Inflammatory macrophage (primary cell): ENCODE results near the gene GSTO2.

Source experiments
- DNase-seq, 2 donors: peaks; one replicate each; pipeline ENCODE4 v3.0.0-alpha.2; 2020 to 2022

Gene GSTO2

DNA sequence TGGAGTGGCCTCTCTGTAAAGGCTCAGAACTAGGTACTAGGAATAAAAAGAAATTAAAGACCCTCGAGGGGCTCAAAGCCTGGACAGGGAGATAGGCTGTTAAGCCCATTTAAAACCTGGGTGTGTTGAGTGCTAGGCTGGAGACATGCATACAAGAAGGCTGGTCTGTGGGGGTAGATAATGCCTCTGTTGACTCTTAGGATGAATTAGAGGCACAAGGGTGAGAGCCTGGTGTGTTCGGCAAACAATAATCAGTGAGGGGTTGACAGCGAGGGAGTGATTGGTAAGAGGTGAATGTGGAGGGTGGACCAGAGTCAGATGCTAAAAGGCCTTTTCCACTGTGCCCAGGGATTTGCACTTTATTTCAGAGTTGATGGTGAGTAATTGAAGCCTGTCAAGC, 12.7 kb downstream of the GSTO2 start:
- DNase-seq = no peak

DNA sequence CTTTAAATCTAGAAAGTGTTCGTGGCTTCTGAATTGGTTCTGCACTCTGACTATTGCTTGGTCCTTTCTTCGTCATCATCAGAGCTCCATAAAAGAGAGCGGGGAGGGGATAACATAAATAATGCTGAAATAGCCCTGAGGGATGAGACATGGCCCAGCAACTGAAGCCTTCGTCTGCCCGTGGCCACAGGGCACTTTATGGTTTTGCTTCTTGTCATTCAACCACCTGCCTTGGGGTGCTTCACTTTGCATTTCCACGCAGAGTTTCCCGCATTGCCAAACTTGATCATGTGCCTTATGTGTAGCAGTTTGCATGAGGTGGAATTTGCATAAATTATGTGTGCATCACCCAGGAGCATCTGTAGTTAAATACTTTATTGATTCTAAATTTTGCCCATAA, 15.9 kb downstream of the GSTO2 start:
- no peak for DNase-seq

DNA sequence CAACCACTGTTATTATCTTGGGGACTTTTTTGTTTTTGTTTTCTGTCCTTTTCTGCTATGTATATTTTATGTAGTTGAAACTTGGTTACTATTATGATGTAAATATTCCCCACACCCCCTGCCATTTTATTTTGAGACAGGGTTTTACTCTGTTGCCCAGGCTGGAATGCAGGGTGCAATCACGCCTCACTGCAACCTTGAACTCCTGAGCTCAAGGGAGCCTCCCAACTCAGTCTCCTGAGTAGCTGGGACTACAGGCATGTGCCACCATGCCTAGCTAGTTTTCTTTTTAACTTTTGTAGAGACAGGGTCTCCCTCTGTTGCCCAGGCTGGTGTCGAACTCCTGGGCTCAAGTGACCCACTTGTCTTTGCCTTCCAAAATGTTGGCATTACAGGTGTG, 18.0 kb downstream of the GSTO2 start:
- no peak for DNase-seq

DNA sequence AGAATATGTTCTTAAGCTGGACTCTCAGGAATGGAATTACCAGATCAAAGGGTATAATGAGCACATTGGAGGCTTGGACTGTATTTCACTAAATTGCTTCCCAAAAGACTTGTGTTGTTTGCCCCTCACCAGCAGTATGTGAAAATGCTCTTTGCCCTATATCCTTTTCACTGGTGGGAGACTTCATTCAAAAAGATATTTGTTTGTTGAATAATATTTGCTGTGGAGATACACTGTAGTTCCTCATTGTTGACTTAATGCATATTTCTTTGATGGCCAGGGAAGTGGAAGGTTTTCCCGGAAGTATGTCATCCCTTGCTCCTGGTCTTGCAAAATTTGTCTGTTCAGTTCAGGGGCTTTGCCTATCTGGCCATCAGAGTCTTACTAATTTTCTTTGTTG, 19.4 kb downstream of the GSTO2 start:
- DNase-seq = peak in 1 of 2 donors; percentile 28

DNA sequence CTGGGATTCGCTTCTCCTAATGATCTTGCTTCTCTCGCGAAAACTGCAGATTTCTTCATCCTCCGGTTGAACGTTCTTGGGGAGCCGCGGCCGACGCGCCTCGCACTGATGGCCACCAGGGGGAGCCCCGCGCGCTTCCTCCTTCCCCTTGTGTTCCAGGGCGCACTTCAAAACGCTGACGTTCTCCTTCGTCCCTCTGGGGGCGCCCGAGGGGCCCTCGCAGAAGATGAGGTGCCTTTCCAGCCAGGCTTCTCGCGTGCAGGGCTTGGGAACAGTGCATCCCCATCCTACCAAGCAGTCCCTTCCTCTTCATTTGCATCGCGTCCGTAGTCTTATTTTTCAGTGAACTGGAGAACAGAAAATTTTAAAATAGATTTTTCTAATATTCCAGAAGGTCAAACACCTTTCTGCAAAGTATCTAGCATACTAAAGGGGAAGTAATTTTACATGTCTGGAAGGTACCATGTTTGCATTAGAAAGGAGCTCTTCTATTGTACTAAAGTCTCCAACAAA, 22.5 kb downstream of the GSTO2 start:
- peak; percentile 94 for DNase-seq

DNA sequence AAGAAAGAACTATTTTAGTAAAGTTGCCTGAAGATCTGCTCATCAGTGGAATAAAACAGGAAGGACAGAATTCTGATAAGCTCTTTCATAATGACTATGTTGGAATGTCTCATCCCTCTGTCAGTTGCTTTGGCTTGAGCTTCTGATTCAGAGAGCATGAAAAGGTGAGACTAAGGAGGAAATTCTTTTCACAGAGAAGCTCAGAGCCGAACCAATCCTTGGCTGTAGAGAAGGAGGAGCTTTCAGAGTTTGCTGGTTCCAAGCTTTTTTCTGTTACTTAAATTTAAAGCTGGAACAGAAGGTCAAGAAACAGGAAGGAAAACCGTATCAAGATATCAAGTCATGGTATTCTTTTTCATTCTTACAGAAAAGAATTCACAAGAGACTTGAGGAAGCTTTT, 24.0 kb downstream of the GSTO2 start:
- peak; percentile 19 to 39 for DNase-seq

DNA sequence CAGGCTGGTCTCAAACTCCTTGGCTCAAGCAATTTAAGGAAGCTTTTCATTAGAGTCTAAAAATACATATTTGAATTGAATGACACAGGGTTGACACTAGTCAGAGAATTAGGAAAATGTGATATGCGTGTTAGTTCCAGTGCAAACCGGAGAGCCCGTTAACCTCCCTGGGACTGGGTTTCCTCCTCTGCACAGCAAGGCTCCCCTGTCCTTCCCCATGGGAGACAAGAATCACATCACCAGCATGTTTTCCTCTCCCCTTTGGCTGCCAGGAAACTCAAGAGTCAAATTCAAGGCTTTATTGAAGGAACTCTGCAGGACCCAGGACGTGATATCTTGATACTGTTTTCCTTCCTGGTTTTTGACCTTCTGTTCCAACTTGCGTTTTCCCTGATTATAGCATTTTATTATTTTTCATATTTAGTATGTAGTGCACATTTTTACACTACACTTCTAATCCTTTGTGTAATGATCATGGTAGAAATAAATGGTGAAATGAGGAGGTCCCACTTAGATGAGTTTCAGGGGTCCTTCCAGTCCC, 24.9 kb downstream of the GSTO2 start:
- no peak for DNase-seq

DNA sequence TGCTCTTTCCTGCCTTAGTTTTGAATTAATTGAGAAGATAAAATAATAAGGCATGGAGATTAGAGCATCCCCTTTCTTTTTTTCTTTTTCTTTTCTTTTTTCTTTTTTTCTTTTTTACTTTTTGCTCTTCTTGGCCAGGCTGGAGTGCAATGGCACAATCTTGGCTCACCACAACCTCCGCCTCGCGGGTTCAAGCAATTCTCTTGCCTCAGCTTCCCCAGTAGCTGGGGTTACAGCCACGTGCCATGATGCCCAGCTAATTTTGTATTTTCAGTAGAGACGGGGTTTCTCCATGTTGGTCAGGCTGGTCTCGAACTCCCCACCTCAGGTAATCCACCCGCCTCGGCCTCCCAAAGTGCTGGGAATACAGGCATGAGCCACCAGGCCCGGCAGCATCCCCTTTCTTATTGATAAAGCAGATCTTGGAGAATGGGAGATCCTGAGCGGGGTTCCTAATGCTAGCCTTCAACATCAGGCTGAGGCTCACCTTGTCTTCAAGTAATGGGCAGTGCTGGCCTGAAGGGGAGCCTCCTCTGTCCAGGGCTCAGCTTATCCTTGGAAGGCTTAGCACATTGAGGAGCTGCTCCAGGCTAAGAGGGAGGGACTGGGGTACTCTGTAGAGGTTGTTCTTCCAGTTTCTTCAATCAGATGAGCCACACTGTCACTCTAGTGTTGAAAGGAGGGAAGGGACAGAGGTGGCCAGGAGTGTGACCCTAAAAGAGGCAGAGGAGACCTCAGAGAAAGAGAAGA, 27.9 kb downstream of the GSTO2 start:
- DNase-seq = no peak

DNA sequence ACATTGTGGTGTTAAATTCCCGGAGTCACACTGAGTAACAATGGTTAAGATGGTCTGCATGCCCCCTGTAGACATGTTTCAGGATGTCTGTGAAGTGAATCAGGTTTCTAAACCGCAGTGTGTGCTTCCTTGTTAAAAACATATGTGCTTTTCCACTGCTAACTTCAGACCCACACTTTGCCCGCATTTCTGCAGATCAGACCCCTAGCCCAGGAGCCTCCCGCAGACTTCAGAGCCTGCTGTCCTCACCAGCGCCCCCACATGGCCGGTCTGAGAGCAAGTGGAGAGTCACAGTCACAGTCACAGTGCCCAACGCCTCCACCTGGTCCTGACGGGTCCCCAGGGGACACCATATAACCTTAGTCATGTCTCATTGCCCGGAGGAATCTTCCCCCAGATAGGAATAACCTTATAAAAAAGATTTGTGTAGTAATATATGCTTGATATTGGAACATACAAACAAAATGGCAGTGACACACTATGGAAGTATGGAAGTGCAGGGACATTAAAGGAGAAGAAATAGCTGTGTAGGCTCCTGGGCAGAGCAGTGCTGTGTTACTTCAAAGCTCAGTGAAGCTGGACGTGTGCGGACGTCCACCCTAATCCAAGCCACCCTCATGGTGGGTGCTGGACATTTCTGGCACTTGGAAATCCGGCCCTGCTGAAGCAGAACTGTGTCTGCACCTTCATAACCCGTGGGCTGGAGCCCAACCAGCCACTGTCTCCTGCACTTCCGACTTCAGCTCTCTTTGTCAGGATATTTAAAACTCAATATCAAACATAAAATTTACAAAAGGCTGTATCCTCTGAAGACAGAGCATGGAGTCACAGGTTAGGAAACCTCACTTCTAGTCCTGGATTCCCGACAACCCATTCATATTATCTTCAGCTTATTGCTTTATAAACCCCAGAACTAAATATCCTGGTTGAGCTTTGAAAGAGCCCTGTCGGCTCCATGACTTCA, 29.0 kb downstream of the GSTO2 start:
- DNase-seq = no peak

DNA sequence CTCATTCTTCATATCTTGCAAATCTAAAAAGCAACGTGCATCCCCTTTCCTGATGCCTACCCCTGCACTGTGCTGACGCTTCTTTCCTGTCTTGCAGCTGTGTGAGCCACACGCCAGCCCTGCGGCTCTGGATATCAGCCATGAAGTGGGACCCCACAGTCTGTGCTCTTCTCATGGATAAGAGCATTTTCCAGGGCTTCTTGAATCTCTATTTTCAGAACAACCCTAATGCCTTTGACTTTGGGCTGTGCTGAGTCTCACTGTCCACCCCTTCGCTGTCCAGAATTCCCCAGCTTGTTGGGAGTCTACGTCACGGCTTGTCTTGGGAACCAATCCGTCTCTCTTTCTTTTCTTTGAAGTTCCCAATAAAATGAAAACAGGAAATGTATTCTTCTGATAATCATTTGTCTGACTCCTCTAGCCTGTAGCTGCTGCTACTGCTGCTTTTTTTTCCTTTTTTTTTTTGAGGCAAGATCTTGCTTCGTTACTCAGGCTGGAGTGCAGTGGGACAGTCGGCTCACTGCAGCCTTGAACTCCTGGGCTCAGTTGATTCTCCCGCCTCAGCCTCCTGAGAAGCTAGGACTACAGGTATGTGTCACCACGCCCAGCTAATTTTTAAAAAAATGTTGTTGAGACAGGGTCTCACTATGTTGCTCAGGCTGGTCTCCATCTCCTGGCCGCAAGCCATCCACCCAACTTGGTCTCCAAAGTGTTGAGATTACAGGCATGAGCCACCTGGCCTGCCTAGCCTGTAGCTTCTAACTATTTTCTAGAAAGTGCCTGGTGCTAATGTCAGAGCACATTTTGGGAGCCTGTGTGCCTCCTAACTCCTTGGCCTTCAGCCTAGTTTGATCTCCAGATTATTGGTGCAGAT, 30.3 kb downstream of the GSTO2 start:
- no peak for DNase-seq

DNA sequence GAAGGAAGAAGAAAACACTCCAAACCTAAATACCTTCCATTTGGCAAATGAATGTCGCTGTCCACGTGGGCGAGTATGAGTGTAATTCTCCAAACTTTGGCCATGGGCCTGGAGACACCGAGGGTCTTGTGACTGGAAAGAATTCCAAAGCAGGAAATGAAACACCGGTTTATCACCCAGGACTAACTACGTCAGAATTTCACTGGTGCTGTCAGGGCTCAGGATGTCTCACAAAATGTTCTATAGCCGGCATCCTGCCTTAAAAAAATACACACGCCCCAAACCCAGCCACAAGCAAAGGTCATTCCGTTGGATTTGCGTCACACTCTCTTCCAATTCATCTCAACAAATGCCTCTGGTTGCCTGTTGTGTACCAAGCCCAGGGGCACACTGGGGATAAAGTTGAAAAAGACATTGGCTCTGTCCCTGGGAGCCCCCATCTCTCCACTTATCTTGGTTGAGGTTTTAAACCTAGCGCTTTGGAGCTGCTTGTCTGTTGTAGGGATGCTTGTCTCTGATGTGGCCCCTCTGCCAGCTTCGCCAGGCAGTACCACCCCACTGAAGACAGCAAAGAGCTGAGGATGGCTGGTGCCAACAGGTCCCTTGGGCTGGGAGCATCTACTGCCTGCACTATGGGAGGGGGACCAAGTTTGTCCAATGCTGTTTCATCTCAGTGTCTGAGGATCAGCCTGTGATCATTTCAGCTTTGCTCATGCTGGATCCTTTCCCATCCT, 31.2 kb downstream of the GSTO2 start:
- DNase-seq = no peak

DNA sequence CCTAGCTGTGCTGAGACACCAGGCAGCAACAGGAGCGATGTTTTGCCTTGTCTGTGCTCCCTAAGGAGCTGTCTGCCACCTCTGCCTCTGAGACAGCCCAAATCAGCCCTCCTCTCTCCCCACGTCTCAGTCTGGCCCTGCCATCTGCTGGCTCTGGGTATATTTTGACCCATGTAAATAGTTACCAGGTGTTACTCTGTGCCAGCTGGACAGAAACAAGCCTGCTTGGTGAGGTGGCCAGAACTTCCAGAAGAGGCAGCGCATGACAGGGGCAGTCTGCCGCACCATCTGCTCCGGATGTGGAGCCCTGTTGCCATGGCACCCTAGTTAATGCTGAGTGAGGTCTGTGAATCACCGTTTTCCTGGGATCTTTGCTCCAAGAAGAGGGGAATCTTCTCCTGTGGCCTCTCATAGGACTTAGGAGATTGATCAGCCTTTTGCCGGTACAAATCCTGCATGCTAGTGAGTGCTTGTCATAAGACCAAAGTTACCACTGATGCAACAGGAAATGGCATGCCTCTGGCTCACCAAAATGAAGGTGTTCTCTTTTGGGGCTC, 31.8 kb downstream of the GSTO2 start:
- DNase-seq = peak in 1 of 2 donors; percentile 49

DNA sequence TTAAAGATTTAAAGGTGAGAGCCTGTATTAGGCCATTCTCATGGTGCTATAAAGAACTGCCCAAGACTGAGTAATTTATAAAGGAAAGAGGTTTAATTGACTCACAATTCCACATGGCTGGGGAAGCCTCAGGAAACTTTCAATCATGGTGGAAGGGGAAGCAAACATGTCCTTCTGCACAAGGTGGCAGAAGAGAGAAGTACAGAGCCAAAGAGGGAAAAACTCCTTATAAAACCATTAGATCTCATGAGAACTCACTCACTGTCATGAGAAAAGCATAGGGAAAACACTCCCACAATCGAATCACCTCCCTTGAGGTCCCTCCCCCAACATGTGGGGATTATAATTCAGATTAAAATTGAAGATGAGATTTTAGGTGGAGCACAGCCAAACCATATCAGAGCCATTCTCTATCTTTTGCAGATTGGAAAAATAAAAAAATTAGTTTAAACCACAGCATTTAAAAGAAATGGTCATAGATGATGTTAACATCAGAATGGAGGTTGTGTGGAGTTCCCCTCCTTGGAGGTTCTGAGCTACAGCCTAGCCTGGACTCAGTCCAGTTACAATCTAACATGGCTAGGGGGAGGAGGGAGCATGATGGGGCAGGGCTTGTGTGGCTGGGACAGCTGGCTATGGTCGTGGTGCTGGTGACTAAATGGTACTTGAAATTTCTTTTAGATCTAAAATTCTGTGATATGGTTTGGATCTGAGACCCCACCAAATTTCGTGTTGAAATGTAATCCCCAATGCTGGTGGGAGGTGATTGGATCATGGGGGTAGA, 33.1 kb downstream of the GSTO2 start:
- no peak for DNase-seq

DNA sequence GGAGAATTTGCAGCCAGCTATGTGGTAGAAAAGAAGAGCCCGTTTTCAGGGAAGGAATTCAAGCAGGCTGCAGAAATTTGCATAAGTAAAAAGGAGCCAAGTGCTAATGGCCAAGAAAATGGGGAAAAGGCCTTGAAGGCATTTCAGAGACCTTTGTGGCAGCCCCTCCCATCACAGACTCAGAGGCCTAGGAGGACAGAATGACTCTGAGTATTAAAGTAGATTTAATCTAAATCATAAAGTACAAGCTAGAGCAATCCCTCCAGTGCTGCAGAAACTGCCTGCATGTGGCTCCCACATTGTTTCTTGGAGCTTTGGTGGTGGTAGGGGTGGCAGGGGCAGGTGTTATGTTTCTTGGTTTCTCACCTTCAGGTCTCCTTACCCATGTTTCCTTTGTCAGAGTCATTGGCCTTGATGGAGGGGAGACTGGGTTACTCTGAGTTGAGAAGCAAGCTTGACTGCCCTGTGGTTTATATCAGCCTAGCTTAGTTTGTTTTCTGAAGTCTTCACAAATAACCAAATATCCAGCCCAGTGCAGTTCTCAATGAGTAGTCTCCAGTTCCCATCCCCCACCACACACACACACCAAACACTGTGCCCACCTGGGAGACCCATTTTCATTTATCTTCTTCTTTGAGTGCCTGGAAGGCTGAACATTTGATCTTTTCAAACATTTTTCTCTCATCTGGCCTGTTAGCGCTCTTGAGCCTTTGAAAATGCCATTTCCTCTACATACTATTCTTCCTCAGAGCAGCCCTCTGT, 34.8 kb downstream of the GSTO2 start:
- no peak for DNase-seq

DNA sequence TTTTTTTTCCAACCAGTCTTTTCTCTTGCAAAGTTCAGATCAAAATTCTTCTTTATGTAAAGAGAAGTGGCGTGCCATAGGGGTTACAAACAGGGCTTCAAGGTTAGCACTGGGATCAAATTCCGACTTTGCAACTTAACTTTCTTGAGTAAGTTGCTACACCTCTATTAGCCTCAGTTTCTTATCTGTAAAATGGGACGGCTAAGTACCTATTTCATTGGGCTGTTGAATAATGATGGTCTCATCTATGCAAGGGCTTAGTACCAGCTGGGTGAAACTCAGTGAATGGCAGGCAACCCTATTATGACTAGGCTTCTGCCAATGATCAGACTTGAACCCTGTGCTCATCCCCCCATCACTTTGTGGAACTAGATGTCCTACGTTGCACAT, 35.4 kb downstream of the GSTO2 start:
- no peak for DNase-seq

DNA sequence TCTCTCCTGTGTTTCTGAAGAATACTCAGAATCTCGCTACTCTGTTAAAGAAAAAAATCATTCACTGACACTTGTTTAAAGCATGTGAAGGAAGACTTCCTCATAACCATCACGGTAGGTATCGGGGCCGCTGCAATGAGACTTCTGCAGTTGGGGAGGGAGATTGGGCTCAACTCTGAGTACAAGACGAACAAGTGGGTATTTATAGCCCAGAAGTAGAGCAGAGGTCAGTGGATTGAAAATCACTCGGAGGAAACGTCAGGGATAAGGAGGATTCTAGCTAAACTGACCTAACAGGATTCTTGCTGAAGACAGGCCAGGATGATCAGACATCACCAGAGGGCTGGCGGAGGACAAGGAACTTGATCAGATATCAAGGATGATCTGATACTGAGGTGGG, 35.9 kb downstream of the GSTO2 start:
- no peak for DNase-seq

DNA sequence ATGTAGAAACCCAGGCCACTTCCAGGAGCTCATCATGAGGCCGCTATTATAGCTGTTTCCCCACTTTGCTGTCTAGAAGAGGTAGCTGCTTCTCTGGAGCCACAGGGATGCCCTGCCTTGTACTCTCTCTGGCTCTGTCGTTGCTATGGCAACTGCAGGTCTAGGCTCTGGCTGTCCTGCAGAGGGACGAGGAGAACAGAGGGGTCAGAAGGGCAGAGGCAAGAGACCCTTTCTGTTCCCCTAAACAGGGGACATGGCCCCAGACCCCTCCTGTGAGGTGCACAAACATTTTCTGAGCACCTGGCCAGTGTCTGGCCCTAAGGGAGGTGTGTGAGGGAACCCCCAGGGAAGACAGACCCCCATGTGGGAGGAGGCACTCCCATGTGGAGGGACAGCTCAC, 37.9 kb downstream of the GSTO2 start:
- no peak for DNase-seq

DNA sequence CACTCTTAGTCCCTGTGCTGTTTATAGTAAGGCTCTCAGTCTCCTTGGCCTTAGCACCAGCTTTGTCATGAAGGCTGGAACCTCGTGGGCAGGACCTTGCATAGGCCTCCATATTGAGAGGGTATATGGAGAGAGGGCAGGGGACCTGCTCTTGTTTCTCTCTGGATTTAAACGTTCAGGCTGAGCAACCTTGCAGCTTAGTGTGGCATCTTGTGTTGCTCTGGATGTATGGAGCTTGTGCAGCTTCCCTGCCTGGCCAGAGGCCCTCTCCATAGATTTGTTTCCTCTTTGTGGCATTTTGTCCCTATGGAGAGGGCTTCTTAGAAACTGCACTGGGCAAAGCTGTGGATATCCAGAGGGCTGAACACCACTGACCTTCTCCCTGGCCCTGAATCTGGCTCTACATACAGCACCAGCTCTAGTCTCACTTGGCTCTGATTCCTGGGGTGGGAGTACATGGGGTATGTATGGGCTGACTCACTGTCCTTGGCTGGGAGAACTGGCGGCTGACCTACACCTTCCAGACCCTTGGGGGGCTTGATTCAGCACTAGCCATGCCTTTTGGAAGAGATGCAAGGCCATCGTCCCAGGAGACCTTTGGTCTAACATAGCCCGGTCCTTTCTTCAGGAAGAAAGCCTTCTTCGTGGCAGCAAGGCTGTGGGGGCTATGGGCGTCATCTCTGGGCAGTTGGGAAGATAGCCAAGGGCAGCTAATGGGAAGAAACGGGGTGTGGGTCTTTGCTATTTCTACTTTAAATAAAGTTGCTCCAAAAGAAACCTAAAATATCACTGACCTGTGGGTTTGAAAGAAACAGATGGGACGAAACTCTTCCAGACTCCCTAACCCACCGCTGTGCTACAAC, 38.8 kb downstream of the GSTO2 start:
- no peak for DNase-seq

DNA sequence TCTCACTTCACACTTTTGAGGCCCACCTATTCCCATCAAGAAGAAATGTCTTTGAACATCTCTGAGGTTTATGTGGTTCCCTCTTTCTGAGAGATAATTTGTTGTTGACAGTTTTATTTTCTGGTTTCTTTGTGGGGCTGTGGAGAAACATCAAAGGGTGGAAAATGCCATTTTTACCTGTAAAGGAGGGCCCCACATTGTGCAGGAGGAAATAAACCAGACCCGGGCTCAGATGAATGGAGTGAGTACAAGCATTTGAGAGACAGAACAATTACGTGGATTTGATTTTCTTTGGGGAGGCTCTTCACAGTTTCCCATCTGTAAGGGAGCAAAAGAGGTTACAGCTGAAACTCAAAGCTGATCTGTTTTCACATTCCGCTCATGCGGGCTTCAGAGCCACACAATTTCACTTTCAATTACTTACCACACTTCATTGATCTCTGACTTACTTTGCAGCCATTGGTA, 39.5 kb downstream of the GSTO2 start:
- DNase-seq = no peak
